OCI-LY3 (cell line): ENCODE results near the gene CYP27B1.
A peak's percentile ranks its signal among the peaks of the same experiment; 100 is the strongest.

Source experiments
- H2AFZ ChIP-seq: fragments of 200-600, 300-600 bp; shearing (Covaris generic); 2 replicates; pipeline ENCODE4 v1.6.0; 2014; ENCODE audit warnings: antibody characterized with exemption, low read depth, low read length
- H3K27ac ChIP-seq: fragments of 200-600, 300-600 bp; sonication (generic); 2 replicates; pipeline ENCODE4 v1.5.1; 2014; ENCODE audit warnings: mild to moderate bottlenecking, low read length, moderate library complexity, mixed read lengths
- H3K27me3 ChIP-seq: fragments of 200-600, 300-600 bp; sonication (generic); 2 replicates; pipeline ENCODE4 v1.6.1; 2014; ENCODE audit warnings: low read depth, low read length, mixed read lengths
- H3K36me3 ChIP-seq: fragments of 200-600, 300-600 bp; sonication (generic); replicated peaks from 2 replicates; pipeline ENCODE3; 2014; ENCODE audit warnings: low read depth, low read length, mixed read lengths
- H3K4me1 ChIP-seq: fragments of 300-600, 200-600 bp; sonication (generic); 2 replicates; pipeline ENCODE4 v1.6.1; 2014; ENCODE audit warnings: low read length, mixed read lengths
- H3K4me2 ChIP-seq: fragments of 200-600, 300-600 bp; sonication (generic); 2 replicates; pipeline ENCODE4 v1.6.1; 2014; ENCODE audit warnings: low read length, mixed read lengths
- H3K4me3 ChIP-seq: fragments of 300-600, 200-600 bp; sonication (generic); 2 replicates; pipeline ENCODE4 v1.5.1; 2014; ENCODE audit warnings: antibody characterized with exemption, mild to moderate bottlenecking, low read length, moderate library complexity
- H3K79me2 ChIP-seq: fragments of 300-600, 200-600 bp; shearing (Covaris generic); 2 replicates; pipeline ENCODE4 v1.6.1; 2014; ENCODE audit warnings: mild to moderate bottlenecking, low read length, mixed read lengths
- H3K9ac ChIP-seq: fragments of 300-600, 200-600 bp; shearing (Covaris generic); 2 replicates; pipeline ENCODE4 v1.6.0; 2014; ENCODE audit warnings: mild to moderate bottlenecking, low read length, moderate library complexity
- H3K9me3 ChIP-seq: fragments of 200-600, 300-600 bp; shearing (Covaris generic); 2 replicates; pipeline ENCODE4 v1.6.1; 2014; ENCODE audit warnings: low read length, mixed read lengths; ENCODE audit not compliant: insufficient read depth
- H4K20me1 ChIP-seq: fragments of 200-600, 300-600 bp; sonication (generic); 2 replicates; pipeline ENCODE4 v1.6.1; 2016; ENCODE audit warnings: low read length, mixed read lengths; ENCODE audit not compliant: insufficient read depth
- EZH2phosphoT487 ChIP-seq: fragments of 200-600 bp; shearing (Covaris generic); IDR thresholded peaks from 2 replicates; pipeline ENCODE4 v1.6.1; 2018; ENCODE audit warnings: antibody characterized with exemption, mixed run types, low read depth
- TF ChIP-seq, protein P1 (sequence below): fragments of 200-600, 300-600 bp; sonication (generic); IDR thresholded peaks from 2 replicates; pipeline ENCODE4 v1.5.1; 2014; ENCODE audit warnings: antibody characterized with exemption, low read length, low read depth

The CYP27B1 gene

DNA sequence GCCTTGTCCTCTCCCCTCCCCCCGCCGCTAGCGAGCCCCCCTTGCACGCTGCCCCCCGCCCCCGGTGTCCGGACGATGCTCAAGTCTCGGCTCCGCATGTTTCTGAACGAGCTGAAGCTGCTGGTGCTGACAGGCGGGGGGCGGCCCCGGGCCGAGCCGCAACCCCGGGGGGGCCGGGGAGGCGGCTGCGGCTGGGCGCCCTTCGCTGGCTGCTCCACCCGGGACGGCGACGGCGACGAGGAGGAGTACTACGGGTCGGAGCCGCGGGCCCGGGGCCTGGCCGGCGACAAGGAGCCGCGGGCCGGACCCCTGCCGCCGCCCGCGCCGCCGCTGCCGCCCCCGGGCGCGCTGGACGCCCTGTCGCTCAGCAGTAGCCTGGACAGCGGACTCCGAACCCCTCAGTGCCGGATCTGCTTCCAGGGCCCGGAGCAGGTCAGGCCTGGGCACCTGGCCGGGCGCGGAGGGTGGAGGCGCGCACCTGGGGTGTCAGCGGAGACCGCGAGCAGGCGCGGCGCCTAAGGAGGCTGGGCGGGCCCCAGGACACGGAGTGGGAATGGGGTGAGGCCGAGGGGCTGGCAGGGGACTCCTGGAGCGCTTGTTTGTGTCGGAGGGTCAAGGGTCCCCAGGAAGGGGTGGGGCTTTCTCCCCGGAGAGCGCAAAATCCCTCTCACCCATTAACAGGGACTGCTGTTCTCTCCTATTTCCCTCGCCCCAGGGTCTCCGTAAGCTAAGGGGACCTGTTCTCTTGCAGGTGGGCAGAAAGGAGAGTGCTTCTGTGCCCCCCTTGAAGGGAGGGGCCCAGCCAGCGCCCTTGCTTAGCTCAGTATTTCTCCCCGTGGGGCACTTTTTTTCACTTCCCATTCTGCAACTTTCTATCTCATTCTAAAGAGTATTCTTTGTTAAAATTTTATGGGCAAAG, 11.2 kb downstream of the CYP27B1 start:
- Histone ChIP-seq H3K27me3 (no peaks in the 10 kb centered on the region), H3K27ac (peak overlapping the region; percentile 92), H3K9ac (peak overlapping the region; percentile 94)

DNA sequence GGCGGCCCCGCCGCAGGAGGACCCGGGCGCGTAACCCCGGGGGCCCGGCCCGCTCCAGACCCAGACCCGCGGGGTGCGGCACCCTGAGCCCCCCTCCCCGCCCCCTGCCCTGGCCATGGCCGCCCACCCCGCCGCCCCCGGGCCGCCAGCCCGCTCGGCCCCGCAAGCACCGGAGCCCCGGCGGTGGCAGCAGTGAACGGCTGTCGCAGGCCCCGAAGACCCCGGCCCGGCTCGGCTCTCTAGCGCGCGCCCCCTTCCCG, 11.8 kb downstream of the CYP27B1 start:
- peak overlapping the region; percentile 94 for H3K9ac ChIP-seq
- H3K4me2 ChIP-seq, result peak overlapping the region; percentile 99

More for the DNA sequence above, 11.2 kb downstream of the CYP27B1 start:
- Histone ChIP-seq H3K4me3 (peak overlapping the region; percentile 82), H2AFZ (no peak overlapping the region), H3K79me2 (peaks cover 57% of the 10 kb centered on the region), H3K4me2 (peak overlapping the region; percentile 99), H3K4me1 (peaks cover 30% of the 10 kb centered on the region), H4K20me1 (peaks cover 19% of the 10 kb centered on the region), H3K36me3 (peaks cover 41% of the 10 kb centered on the region), H3K9me3 (no peaks in the 10 kb centered on the region)
- no peak for TF ChIP-seq EZH2phosphoT487
- TF ChIP-seq, protein P1, sequence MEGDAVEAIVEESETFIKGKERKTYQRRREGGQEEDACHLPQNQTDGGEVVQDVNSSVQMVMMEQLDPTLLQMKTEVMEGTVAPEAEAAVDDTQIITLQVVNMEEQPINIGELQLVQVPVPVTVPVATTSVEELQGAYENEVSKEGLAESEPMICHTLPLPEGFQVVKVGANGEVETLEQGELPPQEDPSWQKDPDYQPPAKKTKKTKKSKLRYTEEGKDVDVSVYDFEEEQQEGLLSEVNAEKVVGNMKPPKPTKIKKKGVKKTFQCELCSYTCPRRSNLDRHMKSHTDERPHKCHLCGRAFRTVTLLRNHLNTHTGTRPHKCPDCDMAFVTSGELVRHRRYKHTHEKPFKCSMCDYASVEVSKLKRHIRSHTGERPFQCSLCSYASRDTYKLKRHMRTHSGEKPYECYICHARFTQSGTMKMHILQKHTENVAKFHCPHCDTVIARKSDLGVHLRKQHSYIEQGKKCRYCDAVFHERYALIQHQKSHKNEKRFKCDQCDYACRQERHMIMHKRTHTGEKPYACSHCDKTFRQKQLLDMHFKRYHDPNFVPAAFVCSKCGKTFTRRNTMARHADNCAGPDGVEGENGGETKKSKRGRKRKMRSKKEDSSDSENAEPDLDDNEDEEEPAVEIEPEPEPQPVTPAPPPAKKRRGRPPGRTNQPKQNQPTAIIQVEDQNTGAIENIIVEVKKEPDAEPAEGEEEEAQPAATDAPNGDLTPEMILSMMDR, result no peak

DNA sequence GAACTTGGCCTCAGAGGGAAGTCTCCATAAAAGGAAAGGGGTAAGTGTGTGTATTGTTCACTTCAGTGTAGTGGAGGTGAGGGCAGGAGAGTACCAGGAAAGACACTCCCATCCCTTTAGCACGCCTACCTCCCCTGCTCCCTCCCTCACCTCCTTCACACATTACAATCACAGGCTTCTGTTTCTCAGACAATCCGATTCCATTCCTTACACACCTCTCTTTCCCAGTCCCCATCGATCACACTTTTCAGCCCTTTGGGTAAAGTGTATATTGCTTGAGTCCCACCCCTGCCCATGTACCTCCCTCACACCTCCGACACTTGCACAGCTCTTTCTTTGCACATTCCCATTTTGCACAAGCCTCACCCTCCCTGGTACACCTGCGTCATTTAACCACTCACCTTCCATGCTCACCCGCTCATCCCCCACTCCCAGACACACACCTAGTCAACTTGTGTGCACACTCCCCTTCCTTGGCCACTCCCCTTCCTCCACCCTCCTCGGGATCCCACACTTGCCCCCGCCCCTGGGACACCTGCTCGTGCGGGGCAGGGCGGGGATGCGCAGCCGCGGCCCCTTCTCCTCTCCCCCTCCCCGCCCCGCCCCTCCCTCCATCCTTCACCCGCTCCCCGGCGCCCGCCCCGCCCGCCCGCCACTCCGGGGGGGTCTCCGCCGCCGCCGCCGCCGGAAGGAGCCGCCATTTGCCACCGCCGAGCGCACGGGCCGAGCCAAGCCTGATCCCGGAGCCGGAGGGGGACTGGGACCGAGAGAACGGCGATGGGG, 12.3 kb downstream of the CYP27B1 start, which contains the start of gene MARCHF9:
MARCHF9 (plus strand) TSS at position 693 of the 783 bp plus-strand sequence. CDS start 426 bp downstream, outside the sequence.
- peak within 1 kb of the TSS; percentile 82 for H3K4me3 ChIP-seq
- H3K4me1 ChIP-seq, result peaks cover 32% of the 10 kb centered on the region
- peak within 1 kb of the TSS; percentile 94 for H3K9ac ChIP-seq
- H3K27me3 ChIP-seq, result no peaks in the 10 kb centered on the region
- no peak for TF ChIP-seq EZH2phosphoT487
- TF ChIP-seq, protein P1, result no peak
- peak within 1 kb of the TSS; percentile 99 for H3K4me2 ChIP-seq
- H2AFZ ChIP-seq, result no peak within 1 kb of the TSS
- peaks cover 38% of the 10 kb centered on the region for H3K36me3 ChIP-seq
- H3K79me2 ChIP-seq, result peaks cover 62% of the 10 kb centered on the region
- peak within 1 kb of the TSS; percentile 92 for H3K27ac ChIP-seq
- no peaks in the 10 kb centered on the region for H3K9me3 ChIP-seq
- peaks cover 8% of the 10 kb centered on the region for H4K20me1 ChIP-seq

More for the DNA sequence above, 11.8 kb downstream of the CYP27B1 start:
- H3K4me1 ChIP-seq, result peaks cover 32% of the 10 kb centered on the region
- peaks cover 62% of the 10 kb centered on the region for H3K79me2 ChIP-seq
- H3K27me3 ChIP-seq, result no peaks in the 10 kb centered on the region
- H3K9me3 ChIP-seq, result no peaks in the 10 kb centered on the region
- H3K27ac ChIP-seq, result peak overlapping the region; percentile 92; the same call in 1 of the 2 replicates
- H3K4me3 ChIP-seq, result peak overlapping the region; percentile 82
- H2AFZ ChIP-seq, result no peak overlapping the region
- H3K36me3 ChIP-seq, result peaks cover 42% of the 10 kb centered on the region
- H4K20me1 ChIP-seq, result peaks cover 13% of the 10 kb centered on the region
- TF ChIP-seq, protein P1, result no peak
- TF ChIP-seq EZH2phosphoT487, result no peak
